Activated CD8-positive, alpha-beta memory T cell treated with anti-CD3 and anti-CD28 coated beads, Interleukin-2, amount 10 ng/mL, durations not matched to agents 7 days and 5 days (primary cell): Measurements from ENCODE around the gene ULBP3. TPM values are rescaled to one million over a fixed set of nuclear protein-coding genes. Genes with fewer than 3 reads are reported as not detected.
A peak's percentile ranks its signal among the peaks of the same experiment; 100 is the strongest.
"Not testable (repeated sequence)": the region's sequence is repeated elsewhere in the genome, so short reads cannot be mapped to it uniquely, and the experiment has no call there.

ENCODE experiments used
- ATAC-seq: fragments of 150-1000 bp; cut with Tn5 transposase; one replicate; pipeline ENCODE4 v1.10.0; 2021; ENCODE audit warnings: moderate library complexity
- CTCF ChIA-PET: fragments of 350-600 bp; sonication (Branson Sonifier 250); formaldehyde crosslinking; loops from one replicate; lab custom pipeline; 2021; ENCODE audit warnings: antibody characterized with exemption; lab: Charles Lee
- DNase-seq: peaks from one replicate; pipeline ENCODE4 v3.0.0-alpha.2; 2020
- H3K27ac Mint-ChIP-seq: one replicate; pipeline ENCODE4 v1.8.0; 2021; ENCODE audit warnings: mild to moderate bottlenecking, mixed read lengths
- H3K27me3 Mint-ChIP-seq: one replicate; pipeline ENCODE4 v1.8.0; 2021; ENCODE audit warnings: mixed read lengths
- H3K36me3 Mint-ChIP-seq: one replicate; pipeline ENCODE4 v1.8.0; 2021; ENCODE audit warnings: mild to moderate bottlenecking, mixed read lengths
- H3K4me1 Mint-ChIP-seq: one replicate; pipeline ENCODE4 v1.8.0; 2021; ENCODE audit warnings: mixed read lengths
- H3K4me3 Mint-ChIP-seq: one replicate; pipeline ENCODE4 v1.8.0; 2021; ENCODE audit warnings: mild to moderate bottlenecking, moderate library complexity, mixed read lengths
- H3K9me3 Mint-ChIP-seq: one replicate; pipeline ENCODE4 v1.8.0; 2022; ENCODE audit warnings: low read depth, mixed read lengths
- total RNA-seq, 2 experiments: library from RNA; stranded (reverse); gene quantifications; one replicate each; pipeline ENCODE4 v1.2.3, GENCODE V29; 2021

ULBP3 gene
- total RNA-seq, 2 experiments from 2014 or later = 1.4 to 2.1 TPM

DNA sequence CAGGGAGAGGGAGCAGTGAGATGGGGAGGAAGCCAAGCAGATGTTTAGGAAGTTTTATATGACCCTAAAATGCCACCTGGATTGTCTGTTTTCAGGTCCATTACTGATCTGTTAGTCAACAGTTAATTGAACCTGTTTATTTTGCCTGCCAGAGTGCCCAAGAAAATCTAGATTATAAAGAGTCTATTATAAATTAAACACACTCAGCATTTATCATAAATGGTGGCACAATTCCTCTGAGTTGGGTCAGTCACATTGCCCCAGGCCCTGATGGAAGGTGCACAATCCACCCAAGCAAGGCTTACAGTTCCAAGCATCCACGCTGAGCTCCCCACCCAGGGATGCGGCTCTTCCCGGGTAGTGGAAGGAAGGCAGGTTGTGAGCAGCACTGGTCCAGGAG is 21.4 kb upstream of the ULBP3 start:
- CTCF ChIA-PET = no interaction called here
- DNase-seq (no peak), ATAC-seq (no peak)
- no peaks in the 10 kb centered on the region for H3K9me3 Mint-ChIP-seq
- no peak overlapping the region for H3K4me3 Mint-ChIP-seq
- peaks cover 2% of the 10 kb centered on the region for H3K4me1 Mint-ChIP-seq
- H3K27ac Mint-ChIP-seq = no peak overlapping the region
- no peaks in the 10 kb centered on the region for H3K36me3 Mint-ChIP-seq
- H3K27me3 Mint-ChIP-seq = peaks cover 35% of the 10 kb centered on the region

DNA sequence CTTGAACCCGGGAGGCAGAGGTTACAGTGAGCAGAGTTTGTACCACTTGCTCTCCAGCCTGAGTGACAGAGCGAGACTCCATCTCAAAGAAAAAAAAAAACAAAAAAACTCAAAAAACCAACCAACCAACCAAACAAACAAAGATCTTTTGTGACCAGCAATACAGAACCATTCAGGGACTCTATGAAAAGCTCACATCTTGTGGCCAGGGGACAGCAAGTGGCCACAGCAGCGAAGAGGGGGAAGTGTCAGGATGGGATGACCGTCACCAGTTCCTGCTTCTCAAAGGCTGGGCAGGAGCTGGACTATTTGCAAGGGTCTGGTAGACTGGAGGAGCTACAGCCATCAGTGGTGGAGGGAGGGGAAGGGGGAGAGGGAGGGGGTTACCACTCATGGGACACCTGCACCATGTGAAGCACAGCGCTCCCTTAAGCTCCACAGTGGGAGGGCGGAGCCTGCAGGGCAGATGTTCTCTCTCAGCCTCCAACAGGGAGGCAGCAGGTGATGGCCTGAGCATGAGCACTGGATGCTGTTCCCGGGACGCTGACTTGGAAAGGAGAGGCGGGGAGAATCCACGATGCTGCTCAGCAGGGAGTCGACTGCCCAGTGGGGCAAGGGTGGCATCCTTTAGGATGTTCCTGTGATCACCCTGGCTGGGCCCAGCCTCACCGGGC is 19.7 kb upstream of the ULBP3 start:
- CTCF ChIA-PET = interaction anchor here (1.0 to 2.2 kb wide), 2 partner anchors 8 to 13 kb away, joined by 6 read pairs; no protein-coding TSS in a partner anchor
- H3K27me3 Mint-ChIP-seq = peaks cover 40% of the 10 kb centered on the region
- no peak overlapping the region for H3K4me3 Mint-ChIP-seq
- ATAC-seq (no peak), DNase-seq (no peak)
- H3K4me1 Mint-ChIP-seq = no peaks in the 10 kb centered on the region
- no peak overlapping the region for H3K27ac Mint-ChIP-seq
- no peaks in the 10 kb centered on the region for H3K9me3 Mint-ChIP-seq
- no peaks in the 10 kb centered on the region for H3K36me3 Mint-ChIP-seq

DNA sequence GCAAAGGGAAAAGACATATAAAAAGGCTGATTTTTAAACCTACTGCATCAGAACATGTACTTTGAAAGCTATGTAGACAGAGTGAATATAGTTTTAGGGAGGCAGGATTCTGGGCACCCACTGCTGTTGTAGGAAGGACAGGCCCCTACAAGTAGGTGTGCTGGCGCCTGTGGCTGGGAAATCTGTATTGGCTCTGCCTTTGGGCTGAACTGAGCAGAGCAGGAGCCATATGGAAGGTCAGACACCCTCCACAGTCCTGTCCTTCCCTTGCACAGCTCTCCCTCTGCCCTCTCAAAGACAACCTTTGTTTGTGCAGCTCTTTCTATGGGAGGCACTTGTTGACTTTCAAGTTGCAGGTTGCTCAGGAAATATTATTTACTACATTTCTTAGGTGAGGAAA is 18.4 kb upstream of the ULBP3 start:
- no peak overlapping the region for H3K27ac Mint-ChIP-seq
- CTCF ChIA-PET = interaction anchor here (0.8 kb wide), 1 partner anchor 9 kb away, joined by 3 read pairs; no protein-coding TSS in a partner anchor
- no peak for ATAC-seq
- peaks cover 48% of the 10 kb centered on the region for H3K27me3 Mint-ChIP-seq
- no peaks in the 10 kb centered on the region for H3K36me3 Mint-ChIP-seq
- H3K9me3 Mint-ChIP-seq = no peaks in the 10 kb centered on the region
- no peak for DNase-seq
- H3K4me1 Mint-ChIP-seq = no peaks in the 10 kb centered on the region
- no peak overlapping the region for H3K4me3 Mint-ChIP-seq

DNA sequence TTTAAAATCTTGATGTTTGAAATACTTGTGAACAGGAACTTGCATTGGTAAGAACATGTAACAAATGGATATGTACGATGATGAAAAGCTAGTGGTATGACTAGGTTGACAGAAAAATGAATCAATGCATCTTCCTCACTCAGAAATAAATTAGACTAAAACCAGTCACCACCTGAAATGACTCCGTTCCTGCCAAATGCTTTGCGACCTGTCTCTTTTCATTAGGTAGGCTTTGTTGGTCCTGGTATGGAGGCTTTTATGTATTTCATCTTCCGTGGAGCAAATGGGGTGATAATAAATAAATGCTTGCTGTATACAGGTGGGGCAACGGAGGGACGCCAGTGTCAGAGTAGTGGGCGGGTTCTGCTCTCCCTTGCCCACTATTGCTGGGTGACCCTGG is 17.1 kb upstream of the ULBP3 start:
- no peaks in the 10 kb centered on the region for H3K9me3 Mint-ChIP-seq
- no peaks in the 10 kb centered on the region for H3K36me3 Mint-ChIP-seq
- CTCF ChIA-PET = interaction anchor here (0.7 kb wide), 1 partner anchor 15 kb away, joined by 3 read pairs; no protein-coding TSS in a partner anchor
- no peaks in the 10 kb centered on the region for H3K4me1 Mint-ChIP-seq
- H3K27me3 Mint-ChIP-seq = peaks cover 52% of the 10 kb centered on the region
- no peak overlapping the region for H3K4me3 Mint-ChIP-seq
- no peak overlapping the region for H3K27ac Mint-ChIP-seq
- ATAC-seq (no peak), DNase-seq (no peak)

DNA sequence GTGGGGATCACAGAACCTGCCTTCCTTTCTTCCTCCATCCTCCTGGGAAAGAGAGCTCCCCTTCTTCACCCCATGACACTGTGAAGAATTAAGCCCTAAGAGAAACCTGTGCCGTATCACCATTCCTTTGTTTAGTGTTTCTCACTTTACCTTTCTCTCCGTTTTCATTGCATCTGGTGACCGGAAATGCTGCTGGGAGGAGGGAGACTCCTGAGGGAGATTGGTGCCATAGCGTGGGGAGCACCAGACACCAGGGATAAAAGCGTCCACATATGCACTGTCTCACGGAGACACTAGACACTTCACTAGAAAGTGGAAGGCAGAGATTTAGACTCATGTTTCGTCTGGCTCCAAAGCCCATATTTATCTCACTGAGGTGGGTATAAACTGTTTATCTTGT is 15.5 kb upstream of the ULBP3 start:
- Mint-ChIP-seq H3K9me3 (no peaks in the 10 kb centered on the region), H3K27me3 (peaks cover 51% of the 10 kb centered on the region), H3K4me1 (peaks cover 13% of the 10 kb centered on the region), H3K36me3 (no peaks in the 10 kb centered on the region), H3K27ac (no peak overlapping the region), H3K4me3 (no peak overlapping the region)
- CTCF ChIA-PET = no interaction called here
- DNase-seq = no peak
- ATAC-seq = no peak

DNA sequence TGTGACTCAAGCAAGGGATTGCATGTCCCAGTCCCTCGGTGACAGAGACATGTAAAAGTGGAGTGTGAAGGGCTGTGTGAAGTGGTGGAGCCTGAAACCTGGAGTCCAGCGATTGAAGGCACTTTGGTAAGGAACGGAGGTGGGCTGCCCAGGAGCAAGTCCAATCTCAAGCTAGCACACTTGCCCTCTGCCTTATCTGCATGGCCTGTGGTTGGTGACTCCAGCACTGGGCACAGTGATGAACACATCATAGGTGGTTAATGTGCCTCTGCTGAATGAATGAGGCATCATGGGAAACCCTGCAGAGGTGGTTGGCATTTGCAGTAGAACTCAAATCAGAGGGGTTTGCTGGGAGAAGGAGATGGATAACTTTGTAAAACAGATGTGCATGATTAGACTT is 14.9 kb upstream of the ULBP3 start:
- CTCF ChIA-PET = no interaction called here
- Mint-ChIP-seq H3K27me3 (peaks cover 51% of the 10 kb centered on the region), H3K4me1 (peaks cover 19% of the 10 kb centered on the region), H3K36me3 (no peaks in the 10 kb centered on the region), H3K9me3 (no peaks in the 10 kb centered on the region), H3K4me3 (no peak overlapping the region), H3K27ac (no peak overlapping the region)
- DNase-seq = no peak
- ATAC-seq = no peak

DNA sequence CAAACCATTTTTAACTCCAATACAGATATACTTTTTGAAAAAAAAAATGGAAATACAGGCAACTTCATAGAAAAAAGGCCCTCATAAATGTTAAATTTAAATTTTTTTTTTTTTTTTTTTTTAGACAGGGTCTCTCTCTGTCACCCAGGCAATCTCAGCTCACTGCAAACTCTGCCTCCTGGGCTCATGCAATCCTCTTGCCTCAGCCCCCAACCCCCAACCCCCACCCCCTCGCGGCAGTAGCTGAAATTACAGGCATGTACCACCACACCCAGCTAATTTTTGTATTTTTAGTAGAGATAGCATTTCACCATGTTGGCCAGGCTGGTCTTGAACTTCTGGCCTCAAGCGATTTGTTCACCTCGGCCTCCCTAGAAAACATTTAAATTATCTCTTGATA is 12.8 kb upstream of the ULBP3 start:
- DNase-seq (no peak), ATAC-seq (no peak)
- CTCF ChIA-PET = interaction anchor here (0.6 to 4.5 kb wide), 6 partner anchors 12 to 733 kb away, joined by 3 to 51 read pairs (median 13); partner anchors contain the start of gene ULBP3
- Mint-ChIP-seq H3K4me1 (peaks cover 30% of the 10 kb centered on the region), H3K36me3 (no peaks in the 10 kb centered on the region), H3K27me3 (peaks cover 54% of the 10 kb centered on the region), H3K4me3 (no peak overlapping the region), H3K27ac (no peak overlapping the region), H3K9me3 (no peaks in the 10 kb centered on the region)

DNA sequence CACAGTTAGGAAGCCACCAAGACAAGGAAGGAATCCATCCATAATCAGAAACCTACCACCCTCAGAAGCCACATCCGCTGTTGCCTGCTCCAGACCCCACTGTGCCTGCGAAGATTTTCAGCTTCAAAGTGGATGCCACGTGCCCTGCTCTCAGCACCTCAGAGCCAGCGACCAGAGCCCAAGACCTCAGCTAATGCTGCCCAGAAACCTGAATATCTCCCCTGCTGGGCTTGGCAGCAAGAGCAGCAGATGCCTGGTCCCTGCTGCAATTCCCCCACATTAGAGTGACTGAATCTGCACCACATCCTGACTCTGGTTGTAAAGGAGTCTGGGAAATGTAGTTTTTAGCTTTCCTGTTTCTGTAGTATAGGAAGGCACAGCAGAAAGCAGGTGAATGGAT is 10.7 kb upstream of the ULBP3 start:
- DNase-seq = peak; percentile 74
- Mint-ChIP-seq H3K27ac (peak overlapping the region; percentile 26), H3K27me3 (peaks cover 52% of the 10 kb centered on the region), H3K4me1 (peaks cover 47% of the 10 kb centered on the region), H3K4me3 (peak overlapping the region; percentile 32), H3K36me3 (no peaks in the 10 kb centered on the region), H3K9me3 (no peaks in the 10 kb centered on the region)
- CTCF ChIA-PET = interaction anchor here (0.6 to 4.5 kb wide), 23 partner anchors 9 to 741 kb away, joined by 3 to 51 read pairs (median 6); partner anchors contain the start of gene ULBP3
- peak; percentile 61 for ATAC-seq

DNA sequence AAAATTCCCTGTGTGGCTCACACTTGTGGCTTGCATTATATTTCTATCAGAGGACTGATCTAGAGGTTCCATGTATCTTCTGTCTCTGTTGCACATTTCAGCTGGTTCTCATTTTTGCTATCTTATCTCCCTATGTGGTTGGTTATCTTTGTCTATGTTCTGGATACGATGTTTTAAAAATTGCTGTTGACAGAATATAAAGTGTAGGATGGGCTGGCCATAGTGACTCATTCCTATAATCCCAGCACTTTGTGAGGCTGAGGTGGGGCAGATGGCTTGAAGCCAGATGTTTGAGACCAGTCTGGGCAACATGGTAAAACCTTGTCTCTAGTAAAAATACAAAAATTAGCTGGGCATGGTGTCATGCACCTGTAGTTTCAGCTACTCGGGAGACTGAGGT is 9.9 kb upstream of the ULBP3 start:
- Mint-ChIP-seq H3K4me3 (no peak overlapping the region), H3K36me3 (no peaks in the 10 kb centered on the region), H3K27ac (no peak overlapping the region), H3K4me1 (peaks cover 51% of the 10 kb centered on the region), H3K27me3 (peaks cover 52% of the 10 kb centered on the region), H3K9me3 (no peaks in the 10 kb centered on the region)
- CTCF ChIA-PET = interaction anchor here (1.1 to 4.5 kb wide), 6 partner anchors 9 to 316 kb away, joined by 3 to 51 read pairs (median 14); partner anchors contain the start of gene ULBP3
- DNase-seq (no peak), ATAC-seq (no peak)

DNA sequence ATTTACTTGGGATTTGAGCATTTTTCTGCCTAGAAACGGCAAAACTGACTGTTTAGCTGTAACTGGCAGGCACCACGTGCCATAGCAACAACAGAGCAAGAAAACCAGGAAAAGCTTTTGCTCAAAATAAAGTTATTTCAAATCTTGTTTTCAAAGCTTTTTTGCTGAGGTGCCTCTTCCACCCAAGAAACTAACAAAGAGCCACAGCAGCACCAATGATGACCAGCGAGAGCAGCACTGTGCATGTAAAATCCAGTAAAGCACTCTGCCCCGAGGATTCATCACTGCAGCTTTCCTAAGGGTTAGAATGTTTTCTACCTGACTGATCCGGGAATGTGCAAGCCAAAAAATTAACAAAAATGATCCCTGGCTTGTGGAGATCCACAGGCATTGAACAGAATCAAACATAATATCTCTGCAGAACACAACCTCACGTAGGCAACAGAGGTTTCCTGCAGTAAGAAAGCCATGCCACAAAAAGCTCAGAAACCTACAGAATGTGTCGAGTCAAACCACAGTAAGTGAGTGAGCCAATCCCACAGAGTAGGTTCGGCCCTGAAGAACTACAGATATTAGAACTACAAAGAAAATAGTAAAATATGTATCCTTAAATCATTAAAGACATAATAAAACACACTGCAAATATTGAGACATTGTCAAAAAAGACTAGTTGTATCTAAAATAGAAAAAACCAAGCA is 7.4 kb upstream of the ULBP3 start:
- no peaks in the 10 kb centered on the region for H3K9me3 Mint-ChIP-seq
- H3K4me3 Mint-ChIP-seq = peak overlapping the region; percentile 38
- ATAC-seq (peak; percentile 48), DNase-seq (peak; percentile 65)
- peaks cover 47% of the 10 kb centered on the region for H3K27me3 Mint-ChIP-seq
- no peaks in the 10 kb centered on the region for H3K36me3 Mint-ChIP-seq
- peaks cover 65% of the 10 kb centered on the region for H3K4me1 Mint-ChIP-seq
- H3K27ac Mint-ChIP-seq = peak overlapping the region; percentile 67
- CTCF ChIA-PET = interaction anchor here (1.0 to 2.7 kb wide), 9 partner anchors 9 to 342 kb away, joined by 3 to 10 read pairs (median 4); no protein-coding TSS in a partner anchor

DNA sequence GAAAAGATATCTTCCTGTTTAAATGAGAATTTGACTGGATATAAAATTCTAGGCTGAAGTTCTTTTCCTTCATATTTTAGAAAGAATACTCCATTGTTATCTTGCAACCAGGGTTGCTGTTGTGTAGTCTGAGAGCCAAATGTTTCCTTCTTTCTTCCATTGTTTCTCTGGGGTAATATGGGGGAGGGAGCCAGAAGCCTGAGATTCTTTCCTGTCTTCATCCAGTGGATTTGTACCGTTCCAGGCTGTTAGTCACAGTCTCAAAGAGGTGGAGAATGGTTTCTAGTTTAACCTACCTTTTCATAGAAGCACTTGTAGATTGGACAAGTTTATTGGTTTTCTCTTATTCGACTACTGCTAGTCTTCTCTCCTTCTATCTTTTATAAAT is 6.1 kb upstream of the ULBP3 start:
- no peaks in the 10 kb centered on the region for H3K9me3 Mint-ChIP-seq
- CTCF ChIA-PET = interaction anchor here (1.8 kb wide), 1 partner anchor 14 kb away, joined by 6 read pairs; no protein-coding TSS in a partner anchor
- H3K4me3 Mint-ChIP-seq = no peak overlapping the region
- H3K27me3 Mint-ChIP-seq = peaks cover 44% of the 10 kb centered on the region
- no peak for DNase-seq
- peaks cover 66% of the 10 kb centered on the region for H3K4me1 Mint-ChIP-seq
- no peaks in the 10 kb centered on the region for H3K36me3 Mint-ChIP-seq
- no peak overlapping the region for H3K27ac Mint-ChIP-seq
- ATAC-seq = no peak

DNA sequence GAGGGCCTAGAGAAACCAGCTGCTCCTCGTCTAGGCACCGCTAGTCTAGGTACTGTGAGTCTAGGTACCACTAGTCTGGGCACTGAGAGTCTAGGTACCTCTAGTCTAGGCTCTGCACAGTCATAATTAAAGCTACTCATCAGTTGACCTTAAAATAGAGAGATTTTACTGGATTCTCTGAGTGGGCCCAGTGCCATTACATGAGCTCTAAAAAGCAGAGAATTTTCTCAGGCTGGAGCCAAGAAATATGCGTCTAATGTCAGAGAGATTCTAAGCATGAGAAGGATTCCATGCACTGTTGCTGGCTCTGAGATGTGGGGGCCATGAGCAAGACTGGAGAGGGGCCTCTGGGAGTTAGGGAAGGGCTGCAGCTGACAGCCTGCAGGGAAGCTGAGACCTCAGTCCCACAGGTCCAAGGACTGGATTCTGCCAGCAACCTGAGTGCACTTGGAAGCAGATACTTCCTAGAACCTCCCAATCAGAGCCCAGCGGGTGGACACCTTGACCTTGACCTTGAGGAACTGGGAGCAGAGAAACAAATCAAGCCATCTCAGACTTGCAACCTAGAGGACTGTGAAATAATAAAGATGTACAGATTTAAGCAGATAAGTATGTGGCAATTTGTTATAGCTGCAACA is 5.6 kb upstream of the ULBP3 start:
- not testable (repeated sequence) for ATAC-seq, H3K9me3 Mint-ChIP-seq, DNase-seq, H3K4me3 Mint-ChIP-seq, H3K36me3 Mint-ChIP-seq, H3K27ac Mint-ChIP-seq
- CTCF ChIA-PET = interaction anchor here (1.2 kb wide), 1 partner anchor 226 kb away, joined by 3 read pairs; no protein-coding TSS in a partner anchor
- Mint-ChIP-seq H3K4me1 (peaks cover 61% of the 10 kb centered on the region), H3K27me3 (peaks cover 42% of the 10 kb centered on the region)

DNA sequence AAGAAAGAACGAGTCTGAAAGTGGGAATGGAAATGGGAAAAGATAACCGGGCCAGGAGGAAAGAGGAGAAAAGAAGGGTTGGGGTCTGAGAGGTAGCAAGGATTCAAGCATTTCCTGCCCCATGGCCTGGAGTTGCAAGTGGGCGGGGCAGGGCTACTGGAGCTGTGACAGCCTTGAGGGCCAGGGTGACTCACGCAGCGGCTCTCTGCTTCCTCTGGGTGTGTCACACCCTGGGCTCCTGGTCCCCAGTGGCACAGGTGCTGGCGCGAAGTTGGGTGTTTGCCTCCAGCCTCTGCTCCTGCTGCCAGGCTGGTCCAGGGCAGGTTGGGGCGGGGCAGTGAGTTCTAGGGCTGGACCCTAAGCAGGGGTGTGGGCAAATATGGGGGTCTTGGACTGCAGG is 3.3 kb upstream of the ULBP3 start:
- peak; percentile 53 for ATAC-seq

More for the DNA sequence above, 3.3 kb upstream of the ULBP3 start:
- CTCF ChIA-PET = interaction anchor here (0.8 to 1.3 kb wide), 3 partner anchors 9 to 346 kb away, joined by 3 to 5 read pairs (median 3); no protein-coding TSS in a partner anchor
- DNase-seq = peak; percentile 90
- H3K9me3 Mint-ChIP-seq = no peaks in the 10 kb centered on the region
- peaks cover 55% of the 10 kb centered on the region for H3K4me1 Mint-ChIP-seq
- H3K4me3 Mint-ChIP-seq = no peak overlapping the region
- no peaks in the 10 kb centered on the region for H3K36me3 Mint-ChIP-seq
- H3K27ac Mint-ChIP-seq = peak overlapping the region; percentile 45
- peaks cover 31% of the 10 kb centered on the region for H3K27me3 Mint-ChIP-seq
